HepG2 (cell line): ENCODE results near the gene NT5C3B. TPM values are rescaled to one million over a fixed set of nuclear protein-coding genes. Genes with fewer than 3 reads are reported as not detected.

ENCODE experiments used
- ATAC-seq: fragments of 200-7000 bp; cut with Tn5 transposase; 3 replicates; pipeline ENCODE4 v1.9.1; 2020; ENCODE audit warnings: mild to moderate bottlenecking, moderate library complexity
- BruUV-seq: library from RNA; stranded (reverse); fragments of 400-500 nt; replicated peaks from 2 replicates; lab custom pipeline; 2021; lab: Mats Ljungman, UMichigan
- CTCF ChIA-PET: fragments of 300-600 bp; formaldehyde crosslinking; extraction: SDS; loops from one replicate; lab custom pipeline; 2021; ENCODE audit warnings: low total read pairs, inconsistent platforms, low intra/inter-chr PET ratio; lab: Yijun Ruan, JAX
- POLR2A ChIA-PET: fragments of 350-600 bp; sonication (Branson Sonifier 250); formaldehyde crosslinking; loops from one replicate; lab custom pipeline; 2020; ENCODE audit warnings: antibody characterized with exemption, inconsistent platforms; lab: Yijun Ruan, JAX
- DNase-seq: peaks from one replicate; pipeline ENCODE4 v3.0.0-alpha.2; 2015; ENCODE audit warnings: low spot score
- FAIRE-seq: peaks from 3 replicates; lab custom pipeline; 2011; peaks lifted over from hg19 to GRCh38; lab: Jason Lieb, UNC
- H2AFZ ChIP-seq: one replicate; pipeline ENCODE4 v1.6.1; 2011; ENCODE audit warnings: low read length, inconsistent platforms
- H3K27ac ChIP-seq: fragments of 300-600 bp; 3 replicates; pipeline ENCODE4 v1.8.0; 2011; ENCODE audit warnings: mixed run types, mild to moderate bottlenecking, mixed read lengths, low read length, inconsistent platforms; ENCODE audit not compliant: insufficient read depth; ENCODE audit errors: extremely low read length
- H3K27me3 ChIP-seq, 2 experiments: fragments of 200-600 bp in 1 of 2; 2 replicates in 1 of 2; 3 replicates in 1 of 2; pipeline versions ENCODE4 v1.6.0 to v1.8.0; 2011; ENCODE audit warnings: low read length in 2 of 2, mild to moderate bottlenecking in 2 of 2, moderate library complexity in 2 of 2, inconsistent platforms in 1 of 2; ENCODE audit not compliant: insufficient read depth in 2 of 2, control insufficient read depth in 1 of 2
- H3K36me3 ChIP-seq, 2 experiments: fragments of 200-600 bp in 1 of 2; replicated peaks in 1 of 2; 2 replicates in 1 of 2; 3 replicates in 1 of 2; pipeline versions ENCODE4 v1.5.1 to v1.8.0; 2011; ENCODE audit warnings: low read length in 2 of 2, inconsistent platforms in 1 of 2; ENCODE audit not compliant: insufficient read depth in 2 of 2, control insufficient read depth in 1 of 2
- H3K4me1 ChIP-seq: 2 replicates; pipeline ENCODE4 v1.5.1; 2012; ENCODE audit warnings: low read length, inconsistent platforms; ENCODE audit not compliant: insufficient read depth
- H3K4me2 ChIP-seq: 2 replicates; pipeline ENCODE4 v1.6.0; 2011; ENCODE audit warnings: low read depth, low read length, inconsistent platforms
- H3K4me3 ChIP-seq, 3 experiments: fragments of 200-600 bp in 1 of 3; sonication (generic), shearing (Covaris generic) in 1 of 3; replicated peaks in 1 of 3; 2 replicates each; pipeline ENCODE4 v1.5.1; 2011 to 2016; ENCODE audit warnings: low read length in 3 of 3, inconsistent platforms in 2 of 3, low read depth in 2 of 3, mild to moderate bottlenecking in 2 of 3, control low read depth in 1 of 3, mixed read lengths in 1 of 3; ENCODE audit not compliant: insufficient read depth in 1 of 3
- H3K79me2 ChIP-seq: one replicate; pipeline ENCODE4 v1.6.1; 2011; ENCODE audit warnings: low read length, inconsistent platforms; ENCODE audit not compliant: insufficient read depth
- H3K9ac ChIP-seq: 2 replicates; pipeline ENCODE4 v1.6.0; 2011; ENCODE audit warnings: mild to moderate bottlenecking, low read depth, low read length, inconsistent platforms; ENCODE audit not compliant: insufficient read depth
- H3K9me3 ChIP-seq: 2 replicates; pipeline ENCODE4 v1.5.1; 2012; ENCODE audit warnings: mild to moderate bottlenecking, low read length
- H4K20me1 ChIP-seq: 2 replicates; pipeline ENCODE4 v1.6.0; 2011; ENCODE audit warnings: inconsistent platforms, mild to moderate bottlenecking, low read length, moderate library complexity; ENCODE audit not compliant: insufficient read depth
- AGO1 ChIP-seq: fragments of 200-400 bp; formaldehyde crosslinking; IDR thresholded peaks from 2 replicates; pipeline ENCODE4 v1.6.1; 2017; ENCODE audit warnings: mild to moderate bottlenecking, low read depth, low read length, moderate library complexity; ENCODE audit not compliant: poor library complexity, severe bottlenecking
- FOXA3 ChIP-seq: IDR thresholded peaks from 2 replicates; pipeline ENCODE4 v1.6.1; 2016; ENCODE audit warnings: missing genetic modification reagents, missing compliant biosample characterization
- HNRNPH1 ChIP-seq: fragments of 200-400 bp; formaldehyde crosslinking; optimal IDR thresholded peaks from 2 replicates; pipeline ENCODE3; 2017; ENCODE audit warnings: mild to moderate bottlenecking, low read depth, low read length
- KDM1A ChIP-seq: IDR thresholded peaks from 2 replicates; pipeline ENCODE4 v1.6.1; 2016; ENCODE audit warnings: missing compliant biosample characterization
- PCBP1 ChIP-seq: fragments of 200-400 bp; formaldehyde crosslinking; IDR thresholded peaks from 2 replicates; pipeline ENCODE4 v1.6.1; 2017; ENCODE audit warnings: mild to moderate bottlenecking, low read depth, low read length, borderline replicate concordance
- RORA ChIP-seq: sonication (generic); formaldehyde crosslinking; IDR thresholded peaks from 2 replicates; pipeline ENCODE4 v1.5.0; 2020; ENCODE audit warnings: mild to moderate bottlenecking, missing genetic modification reagents, moderate library complexity
- RXRA ChIP-seq: sonication (generic); formaldehyde crosslinking; IDR thresholded peaks from 2 replicates; pipeline ENCODE4 v1.5.1; 2020; ENCODE audit warnings: missing genetic modification reagents
- SATB2 ChIP-seq: sonication (generic); formaldehyde crosslinking; IDR thresholded peaks from 2 replicates; pipeline ENCODE4 v1.5.0; 2020; ENCODE audit warnings: missing genetic modification reagents
- SRSF9 ChIP-seq: fragments of 200-400 bp; formaldehyde crosslinking; IDR thresholded peaks from 2 replicates; pipeline ENCODE4 v1.6.1; 2018; ENCODE audit warnings: borderline replicate concordance, mild to moderate bottlenecking, low read depth, low read length; ENCODE audit not compliant: insufficient read depth, poor library complexity, severe bottlenecking
- THYN1 ChIP-seq: sonication (generic); formaldehyde crosslinking; IDR thresholded peaks from 2 replicates; pipeline ENCODE4 v1.8.1; 2023; ENCODE audit warnings: low read depth, mild to moderate bottlenecking, moderate library complexity, missing genetic modification reagents, borderline replicate concordance
- ZFP36L2 ChIP-seq: sonication (generic); formaldehyde crosslinking; IDR thresholded peaks from 2 replicates; pipeline ENCODE4 v1.4.0; 2020; ENCODE audit warnings: missing genetic modification reagents
- ZKSCAN5 ChIP-seq: sonication (generic); formaldehyde crosslinking; IDR thresholded peaks from 2 replicates; pipeline ENCODE4 v1.5.1; 2020; ENCODE audit warnings: mild to moderate bottlenecking, missing genetic modification reagents
- ZNF274 ChIP-seq: sonication (generic); formaldehyde crosslinking; IDR thresholded peaks from 2 replicates; pipeline ENCODE4 v1.5.1; 2020; ENCODE audit warnings: mild to moderate bottlenecking, missing genetic modification reagents
- ZNF460 ChIP-seq: sonication (generic); formaldehyde crosslinking; IDR thresholded peaks from 2 replicates; pipeline ENCODE4 v1.5.1; 2020; ENCODE audit warnings: missing genetic modification reagents, mild to moderate bottlenecking, borderline replicate concordance
- ZNF570 ChIP-seq: sonication (generic); formaldehyde crosslinking; IDR thresholded peaks from 2 replicates; pipeline ENCODE4 v1.4.0; 2020; ENCODE audit warnings: mild to moderate bottlenecking, missing genetic modification reagents, borderline replicate concordance
- ZXDC ChIP-seq: sonication (generic); formaldehyde crosslinking; IDR thresholded peaks from 2 replicates; pipeline ENCODE4 v1.5.0; 2020; ENCODE audit warnings: mild to moderate bottlenecking, missing genetic modification reagents
- WGBS: methylation state at CpG from one replicate; pipeline ENCODE4 v1.1.6; 2017; ENCODE audit warnings: low lambda C conversion rate; 5-methylcytosine and 5-hydroxymethylcytosine counted together
- in situ Hi-C: cut with HindIII; loops from 2 replicates; pipeline ENCODE4 v1.10.0; 2017; ENCODE audit warnings: low pct_unique_long_range_greater_than_20kb; ENCODE audit not compliant: extremely low pct_ligation_motif_present
- intact Hi-C: fragments of 100-400 bp; cut with micrococcal nuclease; formaldehyde crosslinking; loops from one replicate; pipeline ENCODE4 v1.10.0; 2022; ENCODE audit not compliant: unreplicated experiment
- polyA plus RNA-seq, 8 experiments: library from polyadenylated mRNA; depleted of rRNA in 3 of 8; stranded (reverse) in 7 of 8; unstranded in 1 of 8; fragments of >200 nt; fragmentation: Illumina TruSeq in 4 of 8; extraction: Trizol in 4 of 8; gene quantifications; 2 replicates each; pipeline versions ENCODE4 v1.2.1 to v1.2.3, GENCODE V29; 2011 to 2016; ENCODE audit warnings: low read depth in 4 of 8, missing spikeins in 1 of 8, mixed read lengths in 1 of 8; ENCODE audit not compliant: insufficient read depth in 1 of 8
- total RNA-seq, 5 experiments: library from RNA; depleted of rRNA; stranded (reverse); fragments of >200 nt; fragmentation: Illumina TruSeq; extraction: Trizol; gene quantifications; 2 replicates each; pipeline ENCODE4 v1.2.3, GENCODE V29; 2016; ENCODE audit warnings: low read depth in 1 of 5

Gene NT5C3B
- total and polyA plus RNA-seq, 2 of the 13 experiments (the other 11 are each of a cell fraction or from before 2014, with no cell fraction given) = 104 to 126 TPM

DNA sequence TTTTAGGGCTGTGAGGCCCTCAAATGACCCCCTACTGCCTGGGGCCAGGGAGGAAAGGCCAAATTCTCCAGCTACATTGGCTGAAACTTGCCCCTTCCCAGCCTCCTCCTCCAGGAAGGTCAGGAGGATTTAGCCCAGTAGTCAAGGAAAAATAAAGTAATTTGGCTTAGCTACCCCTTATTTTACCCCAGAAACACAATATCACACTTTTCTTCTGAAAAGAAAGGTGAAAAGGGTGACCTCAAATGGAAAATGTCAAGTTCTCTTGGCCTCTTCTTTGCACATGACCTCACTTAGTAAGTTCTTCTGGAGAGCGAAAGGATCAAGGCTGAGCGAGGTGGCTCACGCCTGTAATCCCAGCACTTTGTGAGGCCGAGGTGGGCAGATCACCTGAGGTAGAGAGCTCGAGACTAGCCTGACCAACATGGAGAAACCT lies 41.5 kb downstream of the NT5C3B start:
- H3K4me2 ChIP-seq = no peak overlapping the region
- H3K9me3 ChIP-seq = no peaks in the 10 kb centered on the region
- intact Hi-C loops (no loop called here), in situ Hi-C loops (no loop called here)
- H4K20me1 ChIP-seq = no peaks in the 10 kb centered on the region
- H2AFZ ChIP-seq = no peak overlapping the region
- no TSS peak for BruUV-seq
- TF ChIP-seq FOXA3 (CRISPR knock-in tag) (no peak), KDM1A (CRISPR knock-in tag) (no peak), THYN1 (CRISPR knock-in tag) (no peak), RXRA (no peak), ZNF274 (CRISPR knock-in tag) (no peak), SATB2 (CRISPR knock-in tag) (no peak), ZNF460 (no peak), SRSF9 (no peak), ZFP36L2 (CRISPR knock-in tag) (no peak), ZKSCAN5 (no peak), AGO1 (no peak), ZXDC (CRISPR knock-in tag) (no peak), ZNF570 (CRISPR knock-in tag) (no peak), PCBP1 (no peak), RORA (CRISPR knock-in tag) (no peak), HNRNPH1 (no peak)
- no peaks in the 10 kb centered on the region for H3K36me3 ChIP-seq
- no peak overlapping the region for H3K27ac ChIP-seq
- H3K4me3 ChIP-seq = no peak overlapping the region
- peaks cover 59% of the 10 kb centered on the region for H3K4me1 ChIP-seq
- no peak for DNase-seq
- no peaks in the 10 kb centered on the region; a peak in 1 of 5 replicates for H3K27me3 ChIP-seq
- H3K9ac ChIP-seq = no peak overlapping the region
- ChIA-PET CTCF (no interaction called here), POLR2A (interaction anchor here (0.8 to 7.9 kb wide), 11 partner anchors 9 to 165 kb away, joined by 3 to 86 read pairs (median 9); partner anchors contain the start of genes ACLY, EIF1, FKBP10 and JUP)
- no peaks in the 10 kb centered on the region for H3K79me2 ChIP-seq
- 81% methylated on average over 5 of the region's 5 CpGs for WGBS
- ATAC-seq = no peak
- no peak for FAIRE-seq
